ENCODE data around the gene TMTC4.
A peak's percentile ranks its signal among the peaks of the same experiment; 100 is the strongest.
"Not testable (repeated sequence)": the region's sequence is repeated elsewhere in the genome, so short reads cannot be mapped to it uniquely, and the experiment has no call there.

TMTC4 gene

DNA sequence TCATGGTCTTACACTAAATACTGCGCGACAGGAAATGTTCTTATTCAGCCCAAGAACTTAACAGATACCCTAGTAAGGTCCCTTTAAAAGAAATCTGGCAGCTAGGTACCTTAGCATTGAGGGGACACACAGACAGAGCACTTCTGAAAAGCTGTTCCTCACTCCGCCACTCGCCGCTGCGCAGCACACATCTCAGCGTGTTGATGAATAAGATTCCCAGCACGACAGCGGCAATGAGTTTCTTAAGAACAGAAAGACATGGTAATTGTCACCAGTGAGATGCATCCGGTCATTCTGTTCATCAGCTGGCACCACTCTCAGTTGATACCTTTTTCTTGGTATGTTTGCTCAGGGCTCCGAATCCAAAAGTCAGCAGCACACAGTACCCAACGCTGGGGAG, 39.9 kb downstream of the TMTC4 start:
- TF ChIP-seq, protein P1, sequence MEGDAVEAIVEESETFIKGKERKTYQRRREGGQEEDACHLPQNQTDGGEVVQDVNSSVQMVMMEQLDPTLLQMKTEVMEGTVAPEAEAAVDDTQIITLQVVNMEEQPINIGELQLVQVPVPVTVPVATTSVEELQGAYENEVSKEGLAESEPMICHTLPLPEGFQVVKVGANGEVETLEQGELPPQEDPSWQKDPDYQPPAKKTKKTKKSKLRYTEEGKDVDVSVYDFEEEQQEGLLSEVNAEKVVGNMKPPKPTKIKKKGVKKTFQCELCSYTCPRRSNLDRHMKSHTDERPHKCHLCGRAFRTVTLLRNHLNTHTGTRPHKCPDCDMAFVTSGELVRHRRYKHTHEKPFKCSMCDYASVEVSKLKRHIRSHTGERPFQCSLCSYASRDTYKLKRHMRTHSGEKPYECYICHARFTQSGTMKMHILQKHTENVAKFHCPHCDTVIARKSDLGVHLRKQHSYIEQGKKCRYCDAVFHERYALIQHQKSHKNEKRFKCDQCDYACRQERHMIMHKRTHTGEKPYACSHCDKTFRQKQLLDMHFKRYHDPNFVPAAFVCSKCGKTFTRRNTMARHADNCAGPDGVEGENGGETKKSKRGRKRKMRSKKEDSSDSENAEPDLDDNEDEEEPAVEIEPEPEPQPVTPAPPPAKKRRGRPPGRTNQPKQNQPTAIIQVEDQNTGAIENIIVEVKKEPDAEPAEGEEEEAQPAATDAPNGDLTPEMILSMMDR (IDR thresholded peaks at IDR 0.05; ENCODE audit: low read length, missing control alignments) = no peak
- H3K4me3 ChIP-seq (replicated peaks; ENCODE audit: low read depth, low read length) = no peak overlapping the region
- no peak for DNase-seq (ENCODE audit: low read depth)

DNA sequence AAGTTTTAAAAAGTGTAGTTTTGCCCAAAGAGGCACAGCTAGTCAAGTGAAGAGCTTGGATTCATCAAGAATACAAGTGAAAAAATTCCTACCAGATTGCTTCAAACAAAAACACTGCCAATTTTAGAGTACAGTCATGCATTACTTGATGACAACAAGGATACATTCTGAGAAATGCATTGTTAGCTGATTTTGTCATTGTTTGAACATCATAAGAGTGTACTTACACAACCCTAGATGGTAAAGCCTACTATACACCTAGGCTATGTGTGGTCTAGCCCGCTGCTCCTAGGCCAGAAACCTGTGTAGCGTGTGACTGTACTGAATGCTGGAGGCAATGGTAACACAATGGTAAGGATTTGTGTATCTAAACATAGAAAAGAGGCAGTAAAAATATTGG, 41.1 kb downstream of the TMTC4 start:
- DNase-seq (ENCODE audit: low read depth) = peak; percentile 91
- no peak overlapping the region for H3K4me3 ChIP-seq (replicated peaks; ENCODE audit: low read depth, low read length)
- TF ChIP-seq, protein P1 (IDR thresholded peaks at IDR 0.05; ENCODE audit: low read length, missing control alignments) = no peak

DNA sequence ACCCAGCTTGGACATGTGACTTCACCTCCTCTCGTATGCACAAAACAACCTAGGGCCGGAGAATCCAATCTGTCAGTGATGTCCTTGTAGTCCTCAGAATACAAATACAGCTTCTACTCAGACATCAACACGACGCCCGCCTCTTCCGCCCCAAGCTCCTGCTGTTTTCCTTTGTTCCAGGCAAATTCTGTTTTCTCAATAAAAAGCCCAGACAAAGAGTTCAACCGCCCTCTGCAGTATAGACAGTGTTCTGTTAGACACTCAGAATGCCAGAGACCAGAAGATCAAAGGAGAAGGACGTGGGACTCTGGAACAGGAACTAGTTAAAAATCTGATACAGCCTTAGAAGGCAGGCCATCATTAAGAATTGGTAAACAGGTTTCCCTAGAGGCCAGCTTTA, 44.0 kb downstream of the TMTC4 start:
- TF ChIP-seq, protein P1 (IDR thresholded peaks at IDR 0.05; ENCODE audit: low read length, missing control alignments) = no peak
- H3K4me3 ChIP-seq (replicated peaks; ENCODE audit: low read depth, low read length) = no peak overlapping the region
- no peak for DNase-seq (ENCODE audit: low read depth)

DNA sequence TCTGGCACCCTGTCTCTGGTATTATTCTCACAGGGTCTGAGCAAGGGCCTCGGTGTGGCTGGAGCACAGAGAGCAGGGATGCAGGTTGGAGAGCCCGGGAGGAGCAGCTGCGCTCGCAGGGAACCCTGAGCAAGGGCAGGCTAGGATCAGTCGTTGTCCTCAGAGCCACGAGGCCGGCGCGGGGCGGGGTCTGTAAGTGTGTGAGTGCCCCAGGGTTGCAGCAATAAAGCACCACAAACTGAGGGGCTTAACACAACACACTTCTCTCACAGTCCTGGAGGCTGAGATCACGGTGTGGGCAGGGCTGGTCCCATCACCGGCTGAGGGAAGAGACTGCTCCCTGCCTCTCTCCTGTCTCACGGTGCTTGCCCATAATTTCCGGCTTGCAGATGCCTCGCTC, 47.5 kb downstream of the TMTC4 start:
- DNase-seq (ENCODE audit: low read depth) = no peak
- TF ChIP-seq, protein P1 (IDR thresholded peaks at IDR 0.05; ENCODE audit: low read length, missing control alignments) = no peak
- H3K4me3 ChIP-seq (replicated peaks; ENCODE audit: low read depth, low read length) = no peak overlapping the region

DNA sequence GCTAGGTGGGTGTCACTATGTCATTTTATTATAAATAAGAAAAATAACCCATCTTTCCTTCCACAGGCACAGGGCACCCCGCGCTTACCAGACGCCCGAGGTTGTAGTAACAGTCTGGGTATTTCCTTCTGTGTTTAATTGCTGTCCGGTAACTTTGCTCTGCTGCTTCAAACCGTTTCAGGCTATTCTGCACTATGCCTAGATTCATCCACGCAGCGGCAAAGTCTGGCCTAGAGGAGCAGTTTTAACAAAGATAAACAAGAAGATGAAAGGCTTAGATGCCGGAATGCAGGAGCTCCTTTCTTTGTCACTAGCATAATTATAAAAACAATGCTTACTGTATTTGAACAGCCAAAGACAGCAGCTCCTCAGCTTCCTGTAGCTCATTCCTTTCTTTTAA, 49.1 kb downstream of the TMTC4 start:
- TF ChIP-seq, protein P1 (IDR thresholded peaks at IDR 0.05; ENCODE audit: low read length, missing control alignments) = no peak
- DNase-seq (ENCODE audit: low read depth) = no peak
- H3K4me3 ChIP-seq (replicated peaks; ENCODE audit: low read depth, low read length) = no peak overlapping the region

DNA sequence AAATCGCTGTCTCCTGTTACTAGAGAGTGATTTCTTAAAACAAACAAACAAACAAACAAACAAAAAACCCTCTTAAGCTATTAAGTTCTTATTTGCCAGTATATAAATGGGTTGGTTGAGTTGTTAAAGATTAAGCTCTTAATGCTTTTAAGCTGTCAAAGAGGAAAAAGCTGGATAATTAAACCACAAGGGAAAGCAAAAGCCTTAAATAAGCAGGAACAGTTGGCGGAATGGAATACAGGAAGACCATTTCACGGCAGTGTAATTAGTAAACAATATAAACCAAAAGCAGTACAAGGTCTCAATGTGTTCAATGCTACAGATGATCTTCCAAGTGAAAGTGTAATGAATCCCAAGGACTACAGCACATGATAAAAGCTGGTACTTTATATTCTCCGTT, 53.8 kb downstream of the TMTC4 start:
- no peak overlapping the region for H3K4me3 ChIP-seq (replicated peaks; ENCODE audit: low read depth, low read length)
- DNase-seq (ENCODE audit: low read depth) = no peak
- TF ChIP-seq, protein P1 (IDR thresholded peaks at IDR 0.05; ENCODE audit: low read length, missing control alignments) = no peak

DNA sequence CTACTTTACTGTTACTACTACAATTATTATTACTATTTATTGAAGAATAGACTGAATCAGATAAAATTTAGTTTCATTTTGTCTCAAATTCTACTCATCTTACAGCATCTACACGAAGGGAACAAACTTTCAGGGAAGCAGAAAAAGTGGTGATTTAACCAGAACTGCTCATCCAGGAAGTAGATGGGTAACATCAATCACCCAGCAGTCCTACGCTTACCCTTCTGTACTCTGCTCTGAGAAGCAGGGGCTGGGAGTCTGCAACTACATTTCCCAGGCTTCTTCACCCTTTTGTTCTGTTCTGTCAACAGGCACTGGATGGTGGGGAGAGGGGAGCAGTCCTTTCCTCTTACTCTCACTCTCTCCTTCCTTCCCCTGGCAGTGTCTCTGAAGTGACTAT, 54.7 kb downstream of the TMTC4 start:
- no peak for DNase-seq (ENCODE audit: low read depth)
- H3K4me3 ChIP-seq (replicated peaks; ENCODE audit: low read depth, low read length) = no peak overlapping the region
- TF ChIP-seq, protein P1 (IDR thresholded peaks at IDR 0.05; ENCODE audit: low read length, missing control alignments) = no peak

DNA sequence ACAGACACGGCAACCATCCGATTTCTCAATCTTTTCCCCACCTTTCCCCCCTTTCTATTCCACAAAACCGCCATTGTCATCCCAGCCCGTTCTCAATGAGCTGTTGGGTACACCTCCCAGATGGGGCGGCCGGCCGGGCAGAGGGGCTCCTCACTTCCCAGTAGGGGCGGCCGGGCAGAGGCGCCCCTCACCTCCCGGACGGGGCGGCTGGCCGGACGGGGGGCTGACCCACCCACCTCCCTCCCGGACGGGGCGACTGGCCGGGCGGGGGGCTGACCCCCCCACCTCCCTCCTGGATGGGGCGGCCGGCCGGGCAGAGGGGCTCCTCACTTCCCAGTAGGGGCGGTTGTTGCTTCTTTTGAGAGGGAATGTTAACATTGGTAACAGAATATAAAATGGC, 55.7 kb downstream of the TMTC4 start:
- not testable (repeated sequence) for H3K4me3 ChIP-seq (replicated peaks; ENCODE audit: low read depth, low read length); DNase-seq (ENCODE audit: low read depth)
